GM19452 (cell line): ENCODE data around the gene SARDH.
"Not testable (repeated sequence)": the region's sequence is repeated elsewhere in the genome, so short reads cannot be mapped to it uniquely, and the experiment has no call there.

Experiments used
- ATAC-seq: cut with Tn5 transposase; IDR thresholded peaks from one replicate; pipeline ENCODE4 v1.9.1; 2021; ENCODE audit not compliant: unreplicated experiment

Gene SARDH

DNA sequence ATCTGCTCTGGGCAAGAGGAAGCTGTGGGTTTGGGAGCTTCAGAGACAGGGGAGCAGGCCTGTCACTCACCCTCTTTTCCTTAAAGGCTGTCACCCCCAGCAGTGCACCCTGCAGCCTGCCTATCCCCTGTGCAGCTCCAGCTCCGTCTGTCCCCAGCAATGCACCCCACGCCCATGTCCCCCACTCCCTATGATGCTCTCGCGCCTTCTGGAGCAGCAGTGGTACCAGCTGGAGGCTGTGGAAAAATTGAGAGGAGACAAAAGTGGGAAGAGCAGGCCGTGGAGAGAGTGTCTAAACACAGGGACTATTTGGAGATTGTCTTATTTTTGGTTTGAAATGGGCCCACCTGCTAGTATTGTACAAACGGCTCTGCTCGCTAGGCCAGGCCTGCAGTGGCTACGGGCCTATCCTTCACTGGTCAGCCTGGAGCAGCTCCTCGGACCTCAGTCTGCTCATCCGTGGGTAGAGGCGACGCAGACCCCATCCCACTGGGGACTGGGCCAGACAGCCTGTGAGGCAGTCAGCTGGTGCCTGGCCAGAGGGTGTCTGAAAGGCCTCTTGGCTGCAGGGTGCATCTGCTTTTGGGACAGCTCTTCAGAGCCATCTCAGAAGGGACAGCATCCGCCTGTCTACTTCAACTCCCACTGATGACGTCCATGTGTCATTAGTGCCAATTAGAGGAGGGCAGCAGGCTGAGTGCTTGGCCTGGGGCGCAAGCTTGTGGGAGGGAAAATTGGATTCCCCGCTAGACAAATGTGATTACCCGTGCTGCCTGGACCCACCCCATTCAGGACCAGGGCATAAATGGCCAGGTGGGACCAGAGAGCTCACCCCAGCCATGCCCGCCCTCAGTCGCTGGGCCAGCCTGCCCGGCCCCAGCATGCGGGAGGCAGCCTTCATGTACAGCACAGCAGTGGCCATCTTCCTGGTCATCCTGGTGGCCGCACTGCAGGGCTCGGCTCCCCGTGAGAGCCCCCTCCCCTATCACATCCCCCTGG lies 102.3 kb downstream of the SARDH start, which contains the start of gene DBH:
Gene DBH, plus strand, starts transcription at position 831 of the 999 bp plus-strand sequence. Its CDS starts 9 bp downstream, at position 840.
- no peak for ATAC-seq

DNA sequence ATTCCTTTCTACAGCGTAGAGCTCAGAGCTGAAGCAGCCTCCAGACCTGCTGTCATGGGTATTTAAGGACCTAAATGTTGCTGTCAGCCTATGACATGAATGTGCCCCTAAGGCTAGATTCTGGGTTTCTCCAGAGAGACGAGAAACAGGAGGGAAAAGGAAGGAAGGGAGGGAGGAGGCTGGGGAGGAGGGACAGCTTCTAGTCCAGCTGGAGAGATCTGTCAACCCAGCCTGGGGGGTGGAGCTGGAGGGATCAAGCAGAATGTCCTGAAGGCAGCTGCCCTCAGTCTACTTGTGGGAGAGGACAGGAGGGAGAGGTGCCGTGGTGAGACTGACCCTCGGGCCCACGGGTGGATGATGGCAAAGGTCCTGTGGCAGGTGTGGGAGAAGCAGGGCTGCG lies 103.1 kb downstream of the SARDH start:
- no peak for ATAC-seq

DNA sequence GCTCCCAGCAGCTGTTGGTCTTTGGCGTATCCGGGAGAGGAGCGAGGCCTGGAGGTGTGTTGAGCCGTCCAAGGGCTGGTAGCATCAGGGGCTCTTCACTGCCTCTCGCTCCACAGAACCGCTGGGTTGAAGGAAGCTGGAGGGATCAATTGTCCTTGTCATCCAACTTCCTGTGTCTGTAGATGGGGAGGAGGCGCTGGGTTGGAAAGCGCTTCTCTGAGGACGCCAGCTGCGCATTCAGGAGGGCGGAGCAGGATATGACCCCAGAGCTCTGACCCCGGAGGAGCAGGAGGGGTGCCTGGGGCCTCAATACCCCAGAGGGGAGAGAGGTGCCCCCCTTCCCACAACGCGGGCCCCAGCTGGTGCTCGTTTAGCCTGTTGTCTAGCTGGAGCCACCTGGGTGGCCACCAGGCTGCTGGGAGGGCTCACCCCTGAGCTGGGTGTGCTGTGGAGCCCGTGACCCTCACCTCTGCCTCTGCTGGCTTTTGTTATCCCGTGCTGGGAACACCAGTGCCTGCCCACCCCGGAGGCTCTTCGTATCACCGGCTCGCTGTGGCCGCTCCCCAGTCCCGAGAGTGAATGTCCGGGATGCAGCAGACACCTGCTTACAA lies 104.0 kb downstream of the SARDH start:
- ATAC-seq = no peak

DNA sequence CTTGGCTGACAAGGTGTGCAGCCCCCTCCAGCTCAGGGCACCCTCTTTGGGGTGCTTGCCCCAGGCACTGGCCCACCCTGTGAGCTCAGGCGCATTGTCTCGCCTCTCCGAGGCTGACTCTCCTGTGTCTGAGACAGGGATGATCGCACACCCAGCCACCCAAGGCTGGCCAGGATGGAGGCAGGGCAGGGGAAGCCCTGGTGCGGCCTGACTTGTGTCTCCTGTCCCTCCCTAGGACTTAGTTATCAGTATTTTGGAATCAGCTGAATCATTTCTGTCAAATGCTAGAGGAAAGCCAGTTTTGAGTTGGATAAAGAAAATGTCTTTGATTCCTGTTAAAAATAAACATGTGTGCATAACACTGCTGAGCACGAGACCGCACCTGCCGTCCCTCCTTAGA lies 104.5 kb downstream of the SARDH start:
- no peak for ATAC-seq

DNA sequence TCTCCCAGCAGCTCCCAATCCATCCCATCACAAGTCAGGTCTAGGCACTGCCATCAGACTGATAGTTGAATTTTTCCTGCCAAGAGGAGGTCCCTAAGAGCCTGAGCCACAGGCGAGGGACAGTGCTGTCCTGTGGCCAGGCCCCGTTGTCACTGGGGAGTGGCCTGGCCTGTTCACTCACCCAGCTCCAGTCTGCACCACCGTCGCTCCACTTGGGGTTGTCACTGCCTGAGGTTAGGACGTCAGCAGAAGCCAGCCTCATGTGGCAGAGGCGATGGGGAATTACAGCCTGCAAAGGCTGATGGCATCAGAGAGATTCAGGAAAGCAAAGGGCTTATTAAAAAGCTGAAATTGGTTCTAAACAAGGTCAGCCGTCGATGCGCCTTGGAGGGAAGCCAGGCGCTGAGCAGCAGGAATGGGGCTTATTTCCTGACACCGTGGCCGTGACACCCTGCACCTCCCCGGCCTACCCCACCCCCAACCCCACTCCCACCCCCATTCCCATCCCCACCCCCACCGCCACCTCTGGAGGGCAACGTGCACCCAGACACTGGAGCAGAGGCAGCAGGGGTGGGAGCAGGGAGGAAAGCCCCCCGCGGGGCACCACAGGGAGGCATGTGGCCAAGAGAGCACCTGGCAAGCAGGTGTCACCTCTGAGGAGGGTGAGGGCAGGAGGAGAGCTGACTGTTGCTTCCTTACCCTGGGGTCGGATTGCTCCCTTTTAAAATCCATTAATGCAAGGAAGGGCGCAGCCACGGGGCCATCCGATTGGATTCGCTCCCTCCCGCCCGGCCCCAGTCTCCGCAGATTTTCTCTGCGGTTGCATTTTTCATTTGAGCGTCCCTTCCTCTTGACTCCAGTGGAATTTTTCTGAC lies 105.1 kb downstream of the SARDH start:
- no peak for ATAC-seq

DNA sequence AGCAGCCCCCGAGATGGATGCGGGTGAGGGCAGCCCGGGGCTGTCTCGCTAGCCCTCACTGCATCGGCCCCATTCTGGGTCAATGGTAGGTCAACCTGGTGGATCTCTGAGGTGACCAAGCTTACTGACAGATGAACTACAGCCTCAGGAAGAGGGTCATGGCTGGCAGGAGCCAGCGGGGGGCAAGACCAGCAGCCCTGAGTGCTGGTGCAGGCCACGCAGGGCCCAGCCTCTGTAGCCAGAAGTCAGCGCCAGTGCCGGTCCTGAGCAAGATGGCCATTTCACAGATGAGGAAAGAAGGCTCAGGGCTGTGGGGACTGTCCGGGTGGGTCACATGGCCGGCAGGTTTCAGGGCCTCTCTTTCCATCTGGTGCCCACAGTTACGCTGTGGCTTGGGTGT lies 107.0 kb downstream of the SARDH start:
- ATAC-seq = no peak

DNA sequence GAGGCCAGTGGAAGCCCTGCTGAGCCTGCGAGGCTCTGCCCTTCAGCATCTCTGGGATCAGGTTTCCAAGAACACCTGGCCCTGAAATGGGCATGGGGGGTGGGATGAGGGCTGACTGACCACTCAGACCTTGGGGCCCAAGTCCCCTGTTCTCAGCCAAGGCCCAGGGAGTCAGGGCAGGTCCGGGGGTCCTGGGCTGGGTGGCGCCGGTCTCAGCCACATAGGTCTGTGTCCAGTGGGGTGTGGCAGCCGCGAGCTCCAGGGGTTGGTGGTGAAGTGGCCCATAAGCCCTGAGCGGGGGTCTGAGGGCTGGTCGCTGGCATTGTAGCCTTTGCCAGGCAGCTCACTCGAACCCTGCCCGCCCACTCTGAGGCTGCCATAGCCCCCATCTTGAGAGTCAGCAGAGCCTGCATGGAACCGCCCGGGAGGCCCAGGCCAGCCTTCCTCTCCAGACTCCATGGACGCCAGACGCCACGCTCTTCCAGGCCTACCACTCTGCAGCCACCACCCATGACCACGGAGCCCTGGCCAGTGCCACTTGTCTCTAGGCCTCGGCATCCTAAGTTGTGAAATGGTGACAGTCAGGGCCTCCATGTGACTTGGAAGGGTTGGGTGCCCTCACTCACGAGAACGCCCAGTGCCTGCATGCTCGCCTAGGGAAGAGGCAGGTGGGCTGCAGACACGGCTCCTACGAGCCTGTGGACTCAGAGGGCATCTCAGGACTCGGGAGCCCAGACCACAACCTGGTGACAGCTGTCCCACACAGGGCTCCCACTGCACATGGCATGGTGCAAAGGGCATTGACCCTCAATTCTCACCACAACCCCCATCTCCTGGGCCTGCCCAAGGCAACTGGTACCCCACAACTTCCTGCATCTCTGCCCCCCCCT lies 108.7 kb downstream of the SARDH start:
- ATAC-seq = no peak

DNA sequence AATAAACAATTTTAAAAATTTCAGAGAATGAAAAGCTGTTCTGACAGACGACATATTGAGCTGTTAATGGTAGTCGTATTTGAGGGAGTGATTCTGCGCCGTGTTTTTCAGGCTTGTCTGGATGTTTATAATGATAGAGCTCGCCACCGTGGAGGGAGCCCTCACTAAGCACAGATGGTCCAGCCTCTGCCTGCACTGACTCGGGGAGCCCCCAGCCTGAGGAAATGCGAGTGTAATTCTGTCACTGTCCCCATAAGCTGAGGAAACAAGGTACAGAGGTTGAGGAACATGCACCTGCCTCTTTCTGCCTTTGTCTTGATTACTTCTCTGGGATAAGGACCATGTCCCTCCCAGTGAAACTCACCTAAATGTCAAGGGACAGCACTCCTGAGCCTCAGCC lies 109.4 kb downstream of the SARDH start:
- ATAC-seq = no peak

DNA sequence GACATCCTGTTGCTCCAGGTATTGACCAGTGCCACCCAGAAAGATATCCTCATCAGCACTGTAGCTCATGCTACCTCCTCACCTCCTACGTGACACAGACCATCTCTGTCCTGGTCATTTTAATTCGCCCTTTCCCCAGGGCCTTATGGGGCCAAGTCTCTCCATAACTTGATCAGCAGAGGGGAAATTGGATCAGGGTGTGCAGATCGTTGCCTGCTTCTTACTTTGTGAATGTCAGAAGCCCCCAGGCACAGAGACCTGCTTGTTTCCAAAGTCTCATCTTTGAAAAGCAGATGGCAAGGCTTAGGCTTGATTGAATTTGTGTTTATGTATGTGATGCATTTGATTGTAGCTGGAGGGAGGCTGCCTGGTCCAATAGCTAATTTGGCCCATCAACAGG lies 110.8 kb downstream of the SARDH start:
- ATAC-seq = no peak

DNA sequence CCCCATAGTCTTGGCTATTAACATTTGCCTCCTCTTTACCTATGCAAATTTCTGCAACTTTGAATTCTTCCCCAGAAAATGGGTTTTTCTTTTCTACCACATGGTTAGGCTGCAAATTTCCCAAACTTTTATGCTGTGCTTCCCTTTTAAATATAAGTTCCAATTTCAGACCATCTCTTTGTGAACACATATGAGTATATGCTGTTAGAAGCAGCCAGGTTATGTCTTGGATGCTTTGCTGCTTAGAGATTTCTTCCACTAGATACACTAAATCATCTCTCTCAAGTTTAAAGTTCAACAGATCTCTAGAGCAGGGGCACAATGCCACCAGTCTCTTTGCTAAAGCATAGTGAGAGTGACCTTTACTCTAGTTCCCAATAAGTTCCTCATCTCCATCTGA lies 112.1 kb downstream of the SARDH start:
- not testable (repeated sequence) for ATAC-seq

DNA sequence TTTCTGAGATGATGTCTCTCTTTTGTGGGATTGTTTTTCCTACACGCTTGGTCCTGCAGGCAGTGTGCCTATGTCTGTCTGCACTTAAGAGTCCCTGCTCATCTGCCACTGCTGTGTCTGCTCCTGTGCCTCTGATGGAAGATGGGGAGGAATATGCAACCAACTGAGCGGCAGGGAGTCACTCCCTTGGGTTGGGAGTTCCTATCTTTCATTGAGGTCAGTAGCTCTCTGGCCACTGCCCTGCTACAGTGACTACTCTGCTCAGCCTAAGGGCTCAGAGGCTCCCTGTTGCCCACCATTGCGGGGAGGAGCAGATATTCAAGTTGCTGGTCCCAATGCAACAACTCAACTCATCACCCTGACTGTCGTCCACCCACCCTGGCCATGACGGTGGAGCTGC lies 115.6 kb downstream of the SARDH start:
- ATAC-seq = no peak

DNA sequence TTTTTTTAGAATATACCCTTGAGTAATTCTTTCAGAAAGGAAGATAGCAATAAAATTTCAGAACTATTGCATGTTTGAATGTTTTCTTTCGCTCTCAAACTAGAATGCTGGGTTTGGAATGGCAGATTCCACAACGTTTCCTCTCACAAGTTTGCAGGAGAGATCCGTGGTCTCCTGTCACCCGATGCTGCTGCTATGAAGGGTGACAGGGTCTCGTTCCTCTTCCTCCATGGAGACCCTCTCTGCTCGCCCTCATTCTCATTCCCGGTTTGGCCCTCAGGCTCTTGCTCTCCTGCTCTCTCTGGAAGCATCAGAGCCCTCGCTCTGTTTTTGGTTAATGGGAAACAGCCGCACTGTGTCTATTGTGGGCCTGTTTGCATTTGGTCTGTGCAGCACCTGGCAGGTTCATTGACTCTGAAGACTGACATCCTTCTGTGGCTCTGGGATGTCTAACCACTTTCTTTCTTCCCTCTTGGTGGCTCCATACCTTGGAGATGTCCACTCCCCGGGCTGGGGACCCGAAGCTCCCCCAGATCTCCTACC lies 116.4 kb downstream of the SARDH start:
- ATAC-seq = no peak

DNA sequence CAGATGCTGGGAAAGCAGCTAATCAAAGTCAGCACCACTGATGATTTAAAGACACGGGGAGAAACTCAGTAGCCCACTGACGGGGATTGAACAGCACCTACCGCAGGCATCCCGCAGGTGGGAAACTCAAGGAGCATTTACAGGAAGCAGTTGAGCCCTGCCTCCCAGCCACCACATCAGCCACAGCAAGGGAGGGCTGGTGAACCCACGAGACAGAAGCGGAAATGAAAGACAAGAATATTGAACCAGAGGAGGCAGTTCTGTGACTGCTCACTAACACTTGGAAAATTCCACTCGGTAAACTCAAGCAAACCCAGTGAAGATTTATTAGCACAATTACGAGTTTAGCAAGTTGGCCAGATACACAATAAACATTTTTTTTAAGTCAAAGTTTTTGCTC lies 118.4 kb downstream of the SARDH start:
- no peak for ATAC-seq

DNA sequence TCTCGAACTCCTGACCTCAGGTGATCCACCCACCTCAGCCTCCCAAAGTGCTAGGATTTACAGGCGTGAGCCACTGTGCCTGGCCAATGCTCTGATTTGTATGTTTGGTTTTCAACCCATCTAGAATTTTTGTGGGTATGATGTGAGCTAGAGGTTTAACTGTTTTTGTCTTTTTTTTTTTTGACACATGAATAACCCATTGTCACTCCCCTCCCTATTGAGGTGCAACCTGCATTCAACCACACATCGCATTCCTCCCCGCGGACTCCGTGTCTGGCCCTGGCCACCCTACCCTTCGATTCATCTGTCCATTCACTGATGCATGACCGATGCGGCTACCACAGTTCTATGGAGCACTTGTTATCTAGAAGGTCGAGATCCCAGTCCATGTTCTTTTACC lies 119.4 kb downstream of the SARDH start:
- ATAC-seq = no peak

DNA sequence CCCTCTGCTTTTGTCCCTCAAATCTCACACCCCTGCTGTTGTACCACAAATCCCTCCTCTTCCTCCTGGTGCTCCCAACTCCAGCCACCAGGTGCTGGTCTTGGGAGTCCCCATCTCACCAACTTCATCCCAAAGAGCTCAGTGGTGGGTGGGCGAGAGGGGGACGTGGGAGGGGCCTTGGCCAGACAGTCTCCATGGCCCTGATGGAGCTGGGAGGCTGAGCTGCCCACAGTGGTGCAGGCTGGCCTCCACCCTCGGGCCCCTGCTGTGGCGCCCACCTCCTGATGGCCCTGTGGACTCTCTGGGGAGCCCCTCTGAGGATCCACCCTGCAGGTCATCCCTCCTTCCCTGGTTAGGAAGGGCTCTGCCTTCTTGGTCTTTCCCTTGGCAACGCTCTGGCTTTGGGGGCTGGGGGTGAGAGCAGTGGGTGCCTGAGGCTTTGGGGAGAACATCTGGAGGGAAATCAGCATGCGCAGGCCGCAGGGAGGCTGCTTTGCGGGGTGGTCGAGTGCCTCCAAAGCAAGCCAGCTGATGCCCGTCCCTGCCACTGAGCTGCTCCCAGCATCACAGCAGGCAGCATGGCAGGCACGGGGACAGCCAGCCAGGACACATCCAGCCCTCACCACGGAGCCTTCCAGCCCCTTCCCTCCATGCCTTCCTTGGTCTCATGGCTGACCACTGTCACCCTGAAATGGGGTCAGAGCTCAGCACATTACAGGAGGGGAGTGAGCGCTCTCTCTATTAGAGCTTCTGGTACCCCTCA lies 121.3 kb downstream of the SARDH start:
- ATAC-seq = no peak

DNA sequence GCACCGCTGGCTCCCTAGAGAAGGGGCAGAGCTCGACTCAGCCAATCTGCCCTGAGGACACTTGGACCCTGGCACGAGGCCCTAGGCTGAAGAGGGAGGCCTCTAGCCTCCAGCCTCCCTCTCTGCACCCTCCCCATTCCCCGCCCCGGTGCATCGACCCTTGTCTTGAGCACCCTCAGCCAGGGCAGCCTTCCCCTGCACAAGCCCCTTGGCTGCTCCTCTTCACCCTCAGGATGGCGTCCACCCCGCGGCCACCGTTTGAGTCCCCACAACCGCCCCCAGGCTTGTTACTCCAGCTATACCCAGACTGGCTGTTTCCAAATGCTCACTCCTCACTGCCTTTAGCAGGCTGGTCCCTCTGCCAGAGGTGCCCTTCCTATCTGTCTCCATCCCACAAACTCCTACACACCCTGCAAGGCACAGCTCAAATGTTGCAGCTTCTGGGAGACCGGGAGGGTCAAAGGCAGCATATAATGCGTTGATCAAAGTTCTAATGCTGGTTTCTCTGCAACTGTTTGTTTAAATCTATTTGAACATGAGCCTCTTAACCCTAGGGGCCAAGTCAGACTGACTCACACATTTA lies 122.5 kb downstream of the SARDH start:
- no peak for ATAC-seq

DNA sequence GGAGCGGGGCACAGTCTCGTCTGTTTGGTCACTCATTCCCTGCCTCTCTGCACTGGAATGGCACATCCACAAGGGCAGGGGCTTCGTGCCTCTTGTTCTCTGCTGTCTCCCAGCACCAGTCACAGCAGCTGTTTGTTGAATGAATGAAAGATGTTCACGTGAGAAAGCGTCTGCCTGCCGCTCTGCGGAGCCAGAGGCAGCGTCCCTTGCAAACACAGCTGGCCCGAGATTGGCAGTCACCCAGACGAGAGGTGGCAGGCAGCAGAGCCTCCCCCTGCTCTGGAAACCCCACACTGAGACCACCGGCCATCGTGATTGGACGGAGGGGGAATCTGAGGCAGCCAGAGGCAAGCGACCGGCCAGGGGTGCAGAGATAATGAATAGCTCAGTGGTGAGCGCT lies 123.0 kb downstream of the SARDH start:
- no peak for ATAC-seq

DNA sequence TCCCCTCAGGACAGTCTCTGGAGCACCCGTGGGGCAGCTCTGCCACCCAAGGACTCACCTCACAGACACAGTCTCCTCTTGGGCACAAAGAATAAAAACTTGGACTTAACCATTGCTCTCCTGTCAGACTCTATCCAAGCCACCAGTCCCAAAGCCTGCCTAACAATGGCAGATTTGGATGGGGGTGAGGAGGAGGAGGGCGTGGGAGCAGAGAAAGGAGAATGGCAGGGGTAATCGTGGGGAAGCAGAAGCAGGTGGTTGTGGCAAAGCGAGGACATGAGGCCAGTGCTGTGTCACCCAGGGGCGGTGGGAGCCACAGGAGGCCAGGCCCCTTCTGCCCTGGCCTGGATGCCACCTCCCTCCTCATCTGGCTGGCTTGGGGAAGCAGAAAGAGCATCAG lies 123.5 kb downstream of the SARDH start:
- ATAC-seq = no peak

DNA sequence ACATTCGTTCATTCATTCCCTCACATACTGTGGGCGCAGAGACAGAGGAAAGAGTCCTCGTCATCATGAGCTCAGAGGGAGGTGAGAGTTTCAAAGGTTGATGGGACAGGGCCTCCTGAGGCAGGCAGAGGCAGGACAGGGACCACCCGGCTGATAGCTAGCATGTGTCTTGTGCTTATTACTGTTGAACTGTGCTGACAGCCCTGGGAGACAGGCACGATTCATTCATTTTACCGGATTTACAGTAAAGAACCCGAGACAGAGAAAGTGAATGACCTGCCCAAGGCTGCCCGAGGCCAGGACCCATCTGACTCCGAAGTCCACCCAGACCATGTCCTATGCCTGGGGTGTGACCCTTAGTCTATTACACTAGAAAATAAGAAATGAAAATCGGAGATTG lies 124.1 kb downstream of the SARDH start:
- ATAC-seq = no peak
